Subcutaneous abdominal adipose tissue (tissue), 5 donors: ENCODE measurements around the gene MARF1.
"Not testable (repeated sequence)": the region's sequence is repeated elsewhere in the genome, so short reads cannot be mapped to it uniquely, and the experiment has no call there.

Source experiments
- H3K27ac ChIP-seq: one replicate; pipeline ENCODE4 v1.7.0; 2013; ENCODE audit warnings: low read depth, mild to moderate bottlenecking, inconsistent platforms, low read length, moderate library complexity
- H3K27me3 ChIP-seq, 5 donors: one replicate each; pipeline ENCODE4 v1.7.0; 2013; ENCODE audit warnings: low read length in 5 of 5, inconsistent platforms in 1 of 5; ENCODE audit not compliant: control insufficient read depth in 5 of 5, insufficient read depth in 4 of 5
- H3K36me3 ChIP-seq, 5 donors: one replicate each; pipeline ENCODE4 v1.7.0; 2013; ENCODE audit warnings: low read length in 5 of 5; ENCODE audit not compliant: control insufficient read depth in 5 of 5, insufficient read depth in 5 of 5
- H3K4me1 ChIP-seq, 5 donors: one replicate each; pipeline ENCODE4 v1.7.0; 2013; ENCODE audit warnings: low read length in 5 of 5, mild to moderate bottlenecking in 3 of 5, moderate library complexity in 1 of 5; ENCODE audit not compliant: control insufficient read depth in 5 of 5, insufficient read depth in 5 of 5
- H3K4me3 ChIP-seq, 5 donors: one replicate each; pipeline ENCODE4 v1.7.0; 2013; ENCODE audit warnings: low read length in 5 of 5, low read depth in 1 of 5
- H3K9ac ChIP-seq, 5 donors: one replicate each; pipeline ENCODE4 v1.7.0; 2013; ENCODE audit warnings: low read length in 5 of 5, mild to moderate bottlenecking in 4 of 5, moderate library complexity in 3 of 5
- H3K9me3 ChIP-seq, 5 donors: one replicate each; pipeline ENCODE4 v1.7.0; 2013; ENCODE audit warnings: low read length in 5 of 5; ENCODE audit not compliant: control insufficient read depth in 5 of 5
- donor health status: healthy.
- donor health status: healthy.
- donor health status: healthy.
- donor health status: healthy.
- donor health status: healthy.

MARF1 gene

GRCh38 chr16:15610369-15610871 is 32.5 kb downstream of the MARF1 start:
- Histone ChIP-seq H3K27ac (no peak overlapping the region), H3K27me3 (no peaks in the 10 kb centered on the region), H3K4me3 (no peak overlapping the region), H3K9me3 (no peaks in the 10 kb centered on the region), H3K36me3 (peaks cover 29 to 86% (median 74%) of the 10 kb centered on the region in 5 donors), H3K4me1 (peaks cover 4 to 18% (median 5%) of the 10 kb centered on the region in 5 donors), H3K9ac (no peak overlapping the region)

- no peak overlapping the region for H3K4me3 ChIP-seq
- H3K9me3 ChIP-seq = no peaks in the 10 kb centered on the region
- H3K36me3 ChIP-seq = peaks cover 29 to 86% (median 79%) of the 10 kb centered on the region in 5 donors
- H3K27me3 ChIP-seq = no peaks in the 10 kb centered on the region
- H3K9ac ChIP-seq = no peak overlapping the region
- peaks cover 4 to 26% (median 7%) of the 10 kb centered on the region in 5 donors for H3K4me1 ChIP-seq
- H3K27ac ChIP-seq = no peak overlapping the region
Observed at GRCh38 chr16:15609286-15609649, 33.7 kb downstream of the MARF1 start.

- Histone ChIP-seq H3K36me3 (peaks cover 28 to 87% (median 83%) of the 10 kb centered on the region in 5 donors), H3K27me3 (no peaks in the 10 kb centered on the region), H3K4me3 (no peak overlapping the region), H3K4me1 (peaks cover 4 to 26% (median 7%) of the 10 kb centered on the region in 5 donors), H3K27ac (no peak overlapping the region), H3K9ac (no peak overlapping the region), H3K9me3 (no peaks in the 10 kb centered on the region)
Observed at GRCh38 chr16:15608398-15609285, 34.3 kb downstream of the MARF1 start.

- Histone ChIP-seq H3K9me3 (no peaks in the 10 kb centered on the region), H3K27ac (peak overlapping the region; percentile 65), H3K36me3 (peaks cover 27 to 92% (median 85%) of the 10 kb centered on the region in 5 donors), H3K27me3 (no peaks in the 10 kb centered on the region), H3K9ac (no peak overlapping the region), H3K4me3 (no peak overlapping the region), H3K4me1 (peaks cover 4 to 26% (median 7%) of the 10 kb centered on the region in 5 donors)
Observed at GRCh38 chr16:15607700-15608396, 35.1 kb downstream of the MARF1 start.

- H3K27ac ChIP-seq = peak overlapping the region; percentile 65
- not testable (repeated sequence) for H3K27me3 ChIP-seq, H3K9me3 ChIP-seq, H3K9ac ChIP-seq, H3K4me3 ChIP-seq
- H3K4me1 ChIP-seq = peaks cover 4 to 26% (median 7%) of the 10 kb centered on the region in 5 donors
- H3K36me3 ChIP-seq = peaks cover 27 to 92% (median 85%) of the 10 kb centered on the region in 5 donors
Observed at GRCh38 chr16:15607221-15607699, 35.7 kb downstream of the MARF1 start.

GRCh38 chr16:15606518-15607220 is 36.3 kb downstream of the MARF1 start:
- Histone ChIP-seq H3K4me1 (peaks cover 4 to 26% (median 7%) of the 10 kb centered on the region in 5 donors), H3K36me3 (peaks cover 22 to 92% (median 85%) of the 10 kb centered on the region in 5 donors), H3K27ac (no peak overlapping the region), H3K4me3 (no peak overlapping the region), H3K9ac (no peak overlapping the region), H3K27me3 (no peaks in the 10 kb centered on the region), H3K9me3 (no peaks in the 10 kb centered on the region)

- Histone ChIP-seq H3K27ac (no peak overlapping the region), H3K27me3 (no peaks in the 10 kb centered on the region), H3K4me1 (peaks cover 4 to 28% (median 9%) of the 10 kb centered on the region in 5 donors), H3K4me3 (no peak overlapping the region), H3K9me3 (no peaks in the 10 kb centered on the region), H3K36me3 (peaks cover 20 to 94% (median 88%) of the 10 kb centered on the region in 5 donors), H3K9ac (no peak overlapping the region)
Observed at GRCh38 chr16:15605839-15606517, 37.0 kb downstream of the MARF1 start.

GRCh38 chr16:15604460-15605440 is 38.2 kb downstream of the MARF1 start:
- H3K4me3 ChIP-seq = no peak overlapping the region
- no peaks in the 10 kb centered on the region for H3K27me3 ChIP-seq
- no peaks in the 10 kb centered on the region for H3K9me3 ChIP-seq
- H3K9ac ChIP-seq = no peak overlapping the region
- H3K36me3 ChIP-seq = peaks cover 16 to 96% (median 89%) of the 10 kb centered on the region in 5 donors
- H3K27ac ChIP-seq = no peak overlapping the region
- peaks cover 4 to 21% (median 9%) of the 10 kb centered on the region in 5 donors for H3K4me1 ChIP-seq
